Neutrophil (primary cell): ENCODE data around the gene RTF2.

ENCODE experiments used
- H3K27ac ChIP-seq: fragments of 200-600 bp; sonication (generic); 2 replicates; pipeline ENCODE4 v1.5.1; 2016; ENCODE audit warnings: mild to moderate bottlenecking, moderate library complexity
- H3K27me3 ChIP-seq: fragments of 200-600 bp; sonication (generic); 2 replicates; pipeline ENCODE4 v1.6.0; 2016; ENCODE audit warnings: mild to moderate bottlenecking
- H3K36me3 ChIP-seq: fragments of 200-600 bp; sonication (generic); 2 replicates; pipeline ENCODE4 v1.5.1; 2017
- H3K4me1 ChIP-seq, 2 experiments: fragments of 200-600 bp in 1 of 2; sonication (generic) in 1 of 2; 1 replicate in 1 of 2; 2 replicates in 1 of 2; pipeline versions ENCODE4 v1.5.1 to v1.6.1; 2013 to 2016; ENCODE audit warnings: low read depth in 1 of 2, low read length in 1 of 2, mild to moderate bottlenecking in 1 of 2, moderate library complexity in 1 of 2; ENCODE audit not compliant: control insufficient read depth in 1 of 2, insufficient read depth in 1 of 2
- H3K4me3 ChIP-seq, 2 experiments: fragments of 200-600 bp in 1 of 2; sonication (generic) in 1 of 2; 1 replicate in 1 of 2; 2 replicates in 1 of 2; pipeline ENCODE4 v1.5.1; 2013 to 2016; ENCODE audit warnings: low read depth in 1 of 2, low read length in 1 of 2, mild to moderate bottlenecking in 1 of 2, moderate library complexity in 1 of 2
- H3K9me3 ChIP-seq: fragments of 200-600 bp; sonication (generic); 2 replicates; pipeline ENCODE4 v1.5.1; 2016
- TF ChIP-seq, protein P1 (sequence below): fragments of 200-600 bp; sonication (generic); IDR thresholded peaks from 2 replicates; pipeline ENCODE4 v1.5.1; 2016; ENCODE audit warnings: antibody characterized with exemption

RTF2 gene

DNA sequence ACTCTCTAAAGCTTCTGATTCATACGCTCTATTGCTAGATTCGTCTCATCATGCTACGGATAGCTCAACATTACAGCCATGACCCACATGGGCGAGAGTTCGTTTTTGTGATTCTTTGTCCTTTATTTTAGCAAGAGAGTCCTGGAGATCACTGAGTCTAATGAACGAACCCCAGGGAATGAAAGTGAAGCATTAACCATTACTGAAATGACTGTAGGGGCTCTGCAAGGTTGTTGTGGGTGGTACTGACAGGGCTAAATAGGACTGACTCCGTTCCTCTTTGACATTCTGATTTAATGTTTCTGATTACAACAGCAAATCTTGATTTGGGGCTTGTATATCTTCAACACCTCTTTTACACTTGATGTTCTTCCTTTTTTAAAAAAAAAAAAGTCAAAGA is 13.7 kb upstream of the RTF2 start:
- TF ChIP-seq, protein P1, sequence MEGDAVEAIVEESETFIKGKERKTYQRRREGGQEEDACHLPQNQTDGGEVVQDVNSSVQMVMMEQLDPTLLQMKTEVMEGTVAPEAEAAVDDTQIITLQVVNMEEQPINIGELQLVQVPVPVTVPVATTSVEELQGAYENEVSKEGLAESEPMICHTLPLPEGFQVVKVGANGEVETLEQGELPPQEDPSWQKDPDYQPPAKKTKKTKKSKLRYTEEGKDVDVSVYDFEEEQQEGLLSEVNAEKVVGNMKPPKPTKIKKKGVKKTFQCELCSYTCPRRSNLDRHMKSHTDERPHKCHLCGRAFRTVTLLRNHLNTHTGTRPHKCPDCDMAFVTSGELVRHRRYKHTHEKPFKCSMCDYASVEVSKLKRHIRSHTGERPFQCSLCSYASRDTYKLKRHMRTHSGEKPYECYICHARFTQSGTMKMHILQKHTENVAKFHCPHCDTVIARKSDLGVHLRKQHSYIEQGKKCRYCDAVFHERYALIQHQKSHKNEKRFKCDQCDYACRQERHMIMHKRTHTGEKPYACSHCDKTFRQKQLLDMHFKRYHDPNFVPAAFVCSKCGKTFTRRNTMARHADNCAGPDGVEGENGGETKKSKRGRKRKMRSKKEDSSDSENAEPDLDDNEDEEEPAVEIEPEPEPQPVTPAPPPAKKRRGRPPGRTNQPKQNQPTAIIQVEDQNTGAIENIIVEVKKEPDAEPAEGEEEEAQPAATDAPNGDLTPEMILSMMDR, result no peak

DNA sequence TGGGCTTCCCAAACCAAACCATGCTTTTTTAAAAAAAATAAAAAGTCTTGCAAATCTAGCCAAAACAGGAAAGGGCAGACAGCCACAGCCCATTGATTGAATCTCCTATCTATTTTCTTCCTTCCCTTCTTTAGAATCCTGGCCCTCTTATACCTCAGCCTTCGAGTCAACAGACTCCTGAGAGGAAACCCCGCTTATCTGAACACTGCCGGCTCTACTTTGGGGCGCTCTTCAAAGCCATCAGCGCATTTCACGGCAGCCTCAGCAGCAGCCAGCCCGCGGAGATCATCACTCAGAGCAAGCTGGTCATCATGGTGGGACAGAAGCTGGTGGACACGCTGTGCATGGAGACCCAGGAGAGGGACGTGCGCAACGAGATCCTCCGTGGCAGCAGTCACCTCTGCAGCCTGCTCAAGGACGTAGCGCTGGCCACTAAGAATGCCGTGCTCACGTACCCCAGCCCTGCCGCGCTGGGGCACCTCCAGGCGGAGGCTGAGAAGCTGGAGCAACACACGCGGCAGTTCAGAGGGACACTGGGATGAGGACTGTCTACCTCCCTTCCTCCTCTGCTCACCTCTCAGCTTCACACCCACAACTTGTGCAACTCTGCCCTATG is 10.1 kb upstream of the RTF2 start:
- no peak overlapping the region for H3K4me3 ChIP-seq
- TF ChIP-seq, protein P1, result no peak
- H3K27me3 ChIP-seq, result no peaks in the 10 kb centered on the region
- H3K4me1 ChIP-seq, result peaks cover 6 to 8% of the 10 kb centered on the region in 2 experiments
- no peak overlapping the region for H3K27ac ChIP-seq
- no peaks in the 10 kb centered on the region for H3K9me3 ChIP-seq
- H3K36me3 ChIP-seq, result peaks cover 76% of the 10 kb centered on the region

More for the DNA sequence above, 13.7 kb upstream of the RTF2 start:
- Histone ChIP-seq H3K27me3 (no peaks in the 10 kb centered on the region), H3K4me3 (no peak overlapping the region), H3K9me3 (no peaks in the 10 kb centered on the region), H3K27ac (no peak overlapping the region), H3K36me3 (peaks cover 89% of the 10 kb centered on the region), H3K4me1 (peaks cover 0 to 3% of the 10 kb centered on the region in 2 experiments)

DNA sequence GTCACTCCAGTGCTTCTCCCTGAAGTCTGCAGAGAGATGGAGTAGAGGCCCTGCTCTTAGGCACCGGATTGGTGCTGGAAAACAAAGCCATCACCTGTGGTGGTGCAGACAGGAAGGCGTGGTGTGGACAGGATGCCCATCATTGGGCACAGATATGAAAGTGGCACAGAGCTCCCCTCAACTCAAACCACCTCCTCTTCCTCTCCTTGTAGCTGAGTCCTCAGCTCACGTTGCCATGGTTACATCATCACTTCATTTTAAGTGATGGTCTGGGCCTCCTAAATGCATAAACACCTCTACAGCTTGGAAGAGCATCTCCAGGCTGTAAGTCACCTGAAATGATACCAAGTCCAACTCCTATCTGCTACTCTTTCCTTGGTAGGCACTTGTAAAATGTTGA is 8.0 kb upstream of the RTF2 start:
- Histone ChIP-seq H3K4me1 (peaks cover 17 to 18% of the 10 kb centered on the region in 2 experiments), H3K27me3 (no peaks in the 10 kb centered on the region), H3K27ac (peak overlapping the region; percentile 29), H3K4me3 (no peak overlapping the region), H3K9me3 (no peaks in the 10 kb centered on the region), H3K36me3 (peaks cover 56% of the 10 kb centered on the region)
- TF ChIP-seq, protein P1, result no peak

DNA sequence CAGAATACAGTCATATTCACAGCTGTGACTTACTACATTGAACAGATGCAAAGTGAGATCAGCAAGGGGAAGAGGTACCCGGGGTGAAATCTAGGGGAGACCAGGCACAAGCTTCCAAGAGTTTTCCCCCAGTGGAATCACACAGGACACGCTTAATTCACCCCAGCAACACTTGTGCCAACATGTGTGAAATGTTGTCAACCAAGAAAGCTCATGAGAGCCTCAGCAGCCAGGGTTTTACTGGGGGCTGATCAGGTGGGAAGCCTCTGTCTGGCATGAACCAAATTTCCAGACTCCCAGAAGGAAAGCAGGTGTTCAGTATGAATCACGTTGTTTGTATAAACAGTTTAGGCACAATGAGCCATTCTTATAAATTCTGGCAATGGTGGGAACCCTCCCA is 6.9 kb upstream of the RTF2 start:
- Histone ChIP-seq H3K27ac (peak overlapping the region; percentile 29), H3K9me3 (no peaks in the 10 kb centered on the region), H3K27me3 (no peaks in the 10 kb centered on the region), H3K4me1 (peaks cover 28 to 29% of the 10 kb centered on the region in 2 experiments), H3K4me3 (no peak overlapping the region), H3K36me3 (peaks cover 45% of the 10 kb centered on the region)
- TF ChIP-seq, protein P1, result no peak

DNA sequence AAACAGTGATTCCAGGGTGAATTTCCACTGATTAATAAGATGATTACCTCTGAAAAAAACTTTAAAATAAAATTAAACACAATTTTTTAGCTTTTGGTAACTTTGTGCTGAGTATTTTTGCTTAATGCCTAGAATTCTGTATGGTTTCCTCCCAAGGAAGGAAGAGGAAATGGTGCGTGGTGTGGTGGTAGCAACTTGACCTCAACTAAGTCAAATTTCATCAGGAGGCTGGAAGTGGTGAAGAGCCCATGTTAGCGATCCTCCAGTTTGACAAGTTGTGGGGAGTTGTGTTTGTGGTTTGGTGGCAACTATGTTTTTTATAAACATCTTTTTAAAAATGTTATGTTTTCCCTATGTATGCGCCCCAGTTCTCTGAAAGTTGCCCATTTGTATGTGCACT is 5.0 kb upstream of the RTF2 start:
- no peaks in the 10 kb centered on the region for H3K27me3 ChIP-seq

More for the DNA sequence above, 5.0 kb upstream of the RTF2 start:
- peaks cover 39 to 44% of the 10 kb centered on the region in 2 experiments for H3K4me1 ChIP-seq
- peak overlapping the region; percentile 70 for H3K27ac ChIP-seq
- TF ChIP-seq, protein P1, result no peak
- no peaks in the 10 kb centered on the region for H3K9me3 ChIP-seq
- H3K36me3 ChIP-seq, result peaks cover 36% of the 10 kb centered on the region
- no peak overlapping the region for H3K4me3 ChIP-seq
